Thyroid gland (tissue), 4 donors: ENCODE results near the gene CTDSPL. TPM values are rescaled to one million over a fixed set of nuclear protein-coding genes. Genes with fewer than 3 reads are reported as not detected.

Experiments used
- DNase-seq, 2 donors: peaks; one replicate each; pipeline ENCODE4 v3.0.0-alpha.2; 2019
- H3K27ac ChIP-seq, 3 donors: fragments of 200-600 bp; sonication (generic); 1 replicate in 2 of 3; 2 replicates in 1 of 3; pipeline ENCODE4 v1.5.1; 2016 to 2019; ENCODE audit warnings: mild to moderate bottlenecking in 1 of 3, moderate library complexity in 1 of 3
- H3K27me3 ChIP-seq: fragments of 200-600 bp; sonication (generic); one replicate; pipeline ENCODE4 v1.5.1; 2019
- H3K36me3 ChIP-seq, 2 donors: fragments of 200-600 bp; sonication (generic); one replicate each; pipeline ENCODE4 v1.5.1; 2016 to 2019
- H3K4me1 ChIP-seq, 2 donors: fragments of 200-600 bp; sonication (generic); one replicate each; pipeline ENCODE4 v1.5.1; 2017 to 2019
- H3K4me3 ChIP-seq, 3 donors: fragments of 200-600 bp; sonication (generic); replicated peaks in 1 of 3; 1 replicate in 2 of 3; 2 replicates in 1 of 3; pipeline ENCODE4 v1.5.1; 2016; ENCODE audit warnings: mild to moderate bottlenecking in 1 of 3
- H3K9me3 ChIP-seq: fragments of 200-600 bp; sonication (generic); one replicate; pipeline ENCODE4 v1.5.1; 2017
- POLR2A ChIP-seq, 2 donors: fragments of 450-650 bp; IDR thresholded peaks; one replicate each; pipeline ENCODE4 v1.6.1; 2017; ENCODE audit warnings: antibody characterized with exemption in 2 of 2, mild to moderate bottlenecking in 2 of 2, moderate library complexity in 1 of 2
- WGBS, 2 donors: methylation state at CpG; one replicate each; pipeline ENCODE4 v1.1.5; 2017; 5-methylcytosine and 5-hydroxymethylcytosine counted together
- intact Hi-C: fragments of 100-400 bp; cut with DNase I; formaldehyde crosslinking; loops from one replicate; pipeline ENCODE4 v1.15.1; 2023
- total RNA-seq, 4 donors: library from RNA; depleted of rRNA; stranded (reverse); fragments of >200 nt; gene quantifications; one replicate each; pipeline ENCODE4 v1.2.3, GENCODE V29; 2016
- TF ChIP-seq, protein P1 (sequence below), 6 experiments: fragments of 200-600 bp in 3 of 6; fragments of 450-650 bp in 3 of 6; sonication (generic) in 3 of 6; IDR thresholded peaks; one replicate each; pipeline ENCODE4 v1.5.1; 2016 to 2019; ENCODE audit warnings: antibody characterized with exemption in 6 of 6, mild to moderate bottlenecking in 2 of 6, inconsistent platforms in 1 of 6, moderate library complexity in 1 of 6

CTDSPL gene
- total RNA-seq, 4 donors from 2014 or later = 23.6 to 37.9 (median 29.8) TPM

DNA sequence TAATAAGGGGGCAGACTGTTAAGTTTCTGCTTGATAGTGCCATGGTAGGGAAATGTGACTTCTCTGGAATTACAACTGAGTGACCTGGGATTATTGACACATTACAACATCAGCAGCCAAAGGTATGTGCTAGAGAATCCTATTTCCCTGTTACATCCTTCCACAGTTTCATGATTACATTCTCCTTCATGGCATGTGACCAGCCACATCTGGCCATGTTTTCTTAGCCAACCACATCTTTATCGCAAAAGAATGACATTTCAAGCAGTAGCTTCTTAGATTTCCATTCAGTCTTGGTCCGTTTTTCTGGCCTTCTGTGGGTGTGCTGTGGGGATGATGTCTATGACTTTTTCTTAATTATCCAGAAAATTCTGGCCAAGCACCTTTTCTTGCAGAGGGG, 45.4 kb upstream of the CTDSPL start:
- Histone ChIP-seq H3K4me3 (no peak overlapping the region), H3K27me3 (no peaks in the 10 kb centered on the region), H3K27ac (no peak overlapping the region), H3K36me3 (peaks cover 28% of the 10 kb centered on the region in 2 donors), H3K9me3 (no peaks in the 10 kb centered on the region), H3K4me1 (peaks cover 9 to 24% of the 10 kb centered on the region in 2 donors)
- TF ChIP-seq, protein P1, sequence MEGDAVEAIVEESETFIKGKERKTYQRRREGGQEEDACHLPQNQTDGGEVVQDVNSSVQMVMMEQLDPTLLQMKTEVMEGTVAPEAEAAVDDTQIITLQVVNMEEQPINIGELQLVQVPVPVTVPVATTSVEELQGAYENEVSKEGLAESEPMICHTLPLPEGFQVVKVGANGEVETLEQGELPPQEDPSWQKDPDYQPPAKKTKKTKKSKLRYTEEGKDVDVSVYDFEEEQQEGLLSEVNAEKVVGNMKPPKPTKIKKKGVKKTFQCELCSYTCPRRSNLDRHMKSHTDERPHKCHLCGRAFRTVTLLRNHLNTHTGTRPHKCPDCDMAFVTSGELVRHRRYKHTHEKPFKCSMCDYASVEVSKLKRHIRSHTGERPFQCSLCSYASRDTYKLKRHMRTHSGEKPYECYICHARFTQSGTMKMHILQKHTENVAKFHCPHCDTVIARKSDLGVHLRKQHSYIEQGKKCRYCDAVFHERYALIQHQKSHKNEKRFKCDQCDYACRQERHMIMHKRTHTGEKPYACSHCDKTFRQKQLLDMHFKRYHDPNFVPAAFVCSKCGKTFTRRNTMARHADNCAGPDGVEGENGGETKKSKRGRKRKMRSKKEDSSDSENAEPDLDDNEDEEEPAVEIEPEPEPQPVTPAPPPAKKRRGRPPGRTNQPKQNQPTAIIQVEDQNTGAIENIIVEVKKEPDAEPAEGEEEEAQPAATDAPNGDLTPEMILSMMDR (IDR thresholded peaks at IDR 0.05) = no peak
- no peak for DNase-seq
- intact Hi-C loops = no loop called here
- WGBS, 2 donors = 85 to 93% methylated on average over 2 of the region's 2 CpGs

DNA sequence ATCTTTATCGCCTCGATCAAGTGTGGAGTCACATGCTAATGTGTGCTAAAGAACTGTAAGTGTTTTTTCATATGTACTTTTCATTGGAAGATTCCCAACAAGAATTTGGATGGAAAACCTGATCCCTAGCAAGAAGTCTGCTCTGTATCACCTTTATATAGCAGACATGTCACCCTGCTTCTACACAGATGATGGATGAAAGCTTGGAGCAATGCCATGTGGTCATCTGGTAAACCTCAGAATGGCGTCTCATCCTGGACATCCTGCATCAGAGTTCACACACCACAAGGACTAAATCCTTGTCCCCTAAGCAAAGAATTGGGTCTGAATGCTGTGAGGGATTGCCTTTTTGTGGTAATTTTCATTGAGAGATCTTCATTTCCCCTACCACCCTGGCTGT, 42.1 kb upstream of the CTDSPL start:
- Histone ChIP-seq H3K4me3 (no peak overlapping the region), H3K36me3 (peaks cover 28% of the 10 kb centered on the region in 2 donors), H3K27me3 (no peaks in the 10 kb centered on the region), H3K27ac (no peak overlapping the region), H3K9me3 (no peaks in the 10 kb centered on the region), H3K4me1 (no peaks in the 10 kb centered on the region)
- TF ChIP-seq POLR2A (IDR thresholded peaks at IDR 0.05) = no peak
- TF ChIP-seq, protein P1 (IDR thresholded peaks at IDR 0.05) = no peak
- intact Hi-C loops = no loop called here
- no peak for DNase-seq
- 87 to 92% methylated on average over 3 of the region's 3 CpGs for WGBS, 2 donors

DNA sequence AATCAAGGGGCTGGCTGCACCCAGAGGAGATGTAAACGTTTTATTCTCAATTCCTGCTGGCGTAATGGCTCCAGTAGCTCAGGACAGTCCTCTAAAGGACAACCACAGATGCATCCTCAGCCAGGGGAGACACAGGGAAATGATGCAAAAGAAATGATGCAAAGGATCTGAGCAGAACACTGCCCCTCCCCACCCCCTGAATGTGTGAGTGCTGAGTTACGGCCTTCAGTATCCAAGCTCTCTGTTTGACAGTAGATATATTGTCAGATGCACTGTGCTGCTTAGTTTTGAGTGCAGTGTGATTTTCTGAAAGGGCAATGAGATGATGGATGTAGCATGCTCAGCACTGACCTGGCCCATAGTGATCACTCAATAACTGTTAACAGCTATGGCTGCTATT, 41.4 kb upstream of the CTDSPL start:
- WGBS, 2 donors = 81% methylated on average over 3 of the region's 3 CpGs

DNA sequence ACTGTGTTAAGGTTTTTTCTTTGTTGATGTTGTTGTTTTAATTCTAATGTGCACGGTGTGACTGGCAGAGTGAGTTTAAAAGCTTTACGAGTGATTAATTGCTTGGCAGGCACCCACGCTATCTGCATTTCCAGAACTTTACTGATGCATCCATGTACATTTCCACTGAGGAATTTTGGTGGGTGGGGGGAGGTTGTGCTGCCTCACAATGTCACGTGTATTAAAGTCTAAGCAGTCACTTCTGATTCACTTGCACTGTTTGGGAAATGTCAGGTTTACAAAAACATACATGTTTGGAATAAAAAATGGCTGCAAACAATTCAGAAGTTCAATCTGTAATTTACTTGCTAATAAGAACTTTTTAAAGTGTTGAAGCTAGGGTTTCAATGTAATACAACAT, 38.5 kb upstream of the CTDSPL start:
- Histone ChIP-seq H3K4me3 (no peak overlapping the region), H3K4me1 (no peaks in the 10 kb centered on the region), H3K27me3 (no peaks in the 10 kb centered on the region), H3K27ac (no peak overlapping the region), H3K9me3 (no peaks in the 10 kb centered on the region), H3K36me3 (peaks cover 15 to 20% of the 10 kb centered on the region in 2 donors)
- DNase-seq = no peak
- intact Hi-C loops = no loop called here
- WGBS, 2 donors = 80 to 84% methylated on average over 4 of the region's 4 CpGs
- TF ChIP-seq, protein P1 (IDR thresholded peaks at IDR 0.05) = no peak
- no peak for TF ChIP-seq POLR2A (IDR thresholded peaks at IDR 0.05)

More for the DNA sequence above, 41.4 kb upstream of the CTDSPL start:
- H3K4me3 ChIP-seq = no peak overlapping the region
- H3K9me3 ChIP-seq = no peaks in the 10 kb centered on the region
- no peak for DNase-seq
- no peaks in the 10 kb centered on the region for H3K4me1 ChIP-seq
- no peaks in the 10 kb centered on the region for H3K27me3 ChIP-seq
- H3K27ac ChIP-seq = no peak overlapping the region
- H3K36me3 ChIP-seq = peaks cover 28% of the 10 kb centered on the region in 2 donors
- TF ChIP-seq, protein P1 (IDR thresholded peaks at IDR 0.05) = no peak
- no peak for TF ChIP-seq POLR2A (IDR thresholded peaks at IDR 0.05)
- intact Hi-C loops = no loop called here

DNA sequence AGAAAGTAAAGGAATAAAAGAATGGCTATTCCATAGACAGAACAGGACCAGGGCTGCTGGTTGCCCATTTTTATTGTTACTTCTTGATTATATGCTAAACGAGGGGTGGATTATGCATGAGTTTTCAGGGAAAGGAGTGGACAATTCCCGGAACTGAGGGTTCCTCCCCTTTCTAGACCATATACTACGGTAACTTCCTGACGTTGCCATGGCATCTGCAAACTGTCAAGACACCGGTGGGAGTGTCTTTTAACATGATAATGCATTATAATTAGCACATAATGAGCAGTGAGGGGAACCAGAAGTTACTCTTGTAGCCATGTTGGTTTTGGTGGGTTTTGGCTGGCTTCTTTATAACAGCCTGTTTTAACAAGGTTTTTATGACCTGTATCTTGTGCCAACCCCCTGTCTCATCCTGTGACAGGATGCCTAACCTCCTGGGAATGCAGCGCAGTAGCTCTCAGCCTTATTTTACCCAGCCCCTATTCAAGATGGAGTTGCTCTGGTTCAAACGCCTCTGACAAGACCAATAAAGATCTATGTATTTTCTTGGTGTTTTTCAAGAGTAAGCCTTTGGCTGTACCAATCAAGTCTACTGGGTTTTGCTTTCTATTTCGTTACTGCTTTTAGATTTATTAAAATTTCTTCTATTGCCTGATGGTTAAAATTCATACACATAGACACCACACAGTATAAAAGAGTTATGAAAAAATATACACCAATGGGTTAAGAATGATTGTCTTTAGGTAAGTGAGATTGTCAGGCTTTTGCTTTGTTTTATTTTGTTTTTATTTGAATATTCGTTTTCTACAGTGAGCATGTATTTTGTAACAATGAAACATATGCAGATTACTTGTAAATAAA, 37.4 kb upstream of the CTDSPL start:
- no peaks in the 10 kb centered on the region for H3K27me3 ChIP-seq
- intact Hi-C loops = no loop called here
- no peak for TF ChIP-seq POLR2A (IDR thresholded peaks at IDR 0.05)
- TF ChIP-seq, protein P1 (IDR thresholded peaks at IDR 0.05) = no peak
- H3K9me3 ChIP-seq = no peaks in the 10 kb centered on the region
- H3K36me3 ChIP-seq = peaks cover 6 to 12% of the 10 kb centered on the region in 2 donors
- no peak overlapping the region for H3K4me3 ChIP-seq
- no peaks in the 10 kb centered on the region for H3K4me1 ChIP-seq
- no peak overlapping the region for H3K27ac ChIP-seq
- 82 to 84% methylated on average over 9 of the region's 9 CpGs for WGBS, 2 donors
- no peak for DNase-seq
